OCI-LY1 (cell line): ENCODE measurements around the gene SHROOM3.

Experiments used
- H2AFZ ChIP-seq: fragments of 200-600 bp; sonication (generic), shearing (Covaris generic); 2 replicates; pipeline ENCODE4 v1.6.0; 2014; ENCODE audit warnings: antibody characterized with exemption, mild to moderate bottlenecking, low read length
- H3F3A ChIP-seq: fragments of 200-600 bp; sonication (generic), shearing (Covaris generic); 2 replicates; pipeline ENCODE4 v1.6.0; 2014; ENCODE audit warnings: mild to moderate bottlenecking, antibody characterized with exemption, low read length, moderate library complexity; ENCODE audit not compliant: insufficient read depth
- H3K27ac ChIP-seq: fragments of 200-600 bp; sonication (generic); 2 replicates; pipeline ENCODE4 v1.5.1; 2014; ENCODE audit warnings: low read length, mixed run types, mild to moderate bottlenecking, low read depth; ENCODE audit not compliant: poor library complexity, severe bottlenecking
- H3K27me3 ChIP-seq: fragments of 200-600 bp; sonication (generic); 2 replicates; pipeline ENCODE4 v1.6.0; 2014; ENCODE audit warnings: antibody characterized with exemption, mild to moderate bottlenecking, low read length, moderate library complexity; ENCODE audit not compliant: insufficient read depth
- H3K36me3 ChIP-seq: fragments of 200-600 bp; sonication (generic); 2 replicates; pipeline ENCODE4 v1.6.1; 2014; ENCODE audit warnings: mild to moderate bottlenecking, antibody characterized with exemption, low read length, moderate library complexity, mixed read lengths; ENCODE audit not compliant: insufficient read depth
- H3K4me1 ChIP-seq: fragments of 200-600 bp; sonication (generic); 2 replicates; pipeline ENCODE4 v1.5.1; 2014; ENCODE audit warnings: mild to moderate bottlenecking, low read length, moderate library complexity; ENCODE audit not compliant: insufficient read depth, severe bottlenecking
- H3K4me2 ChIP-seq: fragments of 200-600 bp; sonication (generic), shearing (Covaris generic); 2 replicates; pipeline ENCODE4 v1.6.1; 2014; ENCODE audit warnings: low read length
- H3K4me3 ChIP-seq: fragments of 200-600 bp; sonication (generic); 2 replicates; pipeline ENCODE4 v1.5.1; 2014; ENCODE audit warnings: low read length, low read depth, mild to moderate bottlenecking, mixed read lengths; ENCODE audit not compliant: poor library complexity, severe bottlenecking
- H3K79me2 ChIP-seq: fragments of 200-600 bp; shearing (Covaris generic); 2 replicates; pipeline ENCODE4 v1.6.1; 2016; ENCODE audit warnings: mixed run types, low read length, mixed read lengths; ENCODE audit not compliant: insufficient read depth
- H3K9ac ChIP-seq: fragments of 200-600 bp; sonication (generic), shearing (Covaris generic); 2 replicates; pipeline ENCODE4 v1.6.1; 2014; ENCODE audit warnings: mild to moderate bottlenecking, low read length, mixed read lengths
- H3K9me2 ChIP-seq: fragments of 200-600 bp; sonication (generic), shearing (Covaris generic); 2 replicates; pipeline ENCODE4 v1.6.1; 2014; ENCODE audit warnings: low read depth, mild to moderate bottlenecking, low read length, mixed read lengths
- H3K9me3 ChIP-seq: fragments of 200-600 bp; shearing (Covaris generic); 2 replicates; pipeline ENCODE4 v1.6.1; 2014; ENCODE audit warnings: low read length, mixed read lengths
- H4K20me1 ChIP-seq: fragments of 200-600 bp; sonication (generic), shearing (Covaris generic); 2 replicates; pipeline ENCODE4 v1.6.0; 2016; ENCODE audit warnings: mild to moderate bottlenecking, low read length; ENCODE audit not compliant: insufficient read depth
- EZH2 ChIP-seq: fragments of 200-600 bp; sonication (generic), shearing (Covaris generic); IDR thresholded peaks from 2 replicates; pipeline ENCODE4 v1.8.0; 2017; ENCODE audit warnings: borderline replicate concordance, mixed run types, mild to moderate bottlenecking, antibody characterized with exemption, low read length, moderate library complexity, mixed read lengths
- TF ChIP-seq, protein P1 (sequence below): fragments of 200-600 bp; sonication (generic), shearing (Covaris generic); IDR thresholded peaks from 2 replicates; pipeline ENCODE4 v1.5.1; 2017; ENCODE audit warnings: mild to moderate bottlenecking, antibody characterized with exemption, low read length, moderate library complexity, mixed read lengths

SHROOM3 gene

DNA sequence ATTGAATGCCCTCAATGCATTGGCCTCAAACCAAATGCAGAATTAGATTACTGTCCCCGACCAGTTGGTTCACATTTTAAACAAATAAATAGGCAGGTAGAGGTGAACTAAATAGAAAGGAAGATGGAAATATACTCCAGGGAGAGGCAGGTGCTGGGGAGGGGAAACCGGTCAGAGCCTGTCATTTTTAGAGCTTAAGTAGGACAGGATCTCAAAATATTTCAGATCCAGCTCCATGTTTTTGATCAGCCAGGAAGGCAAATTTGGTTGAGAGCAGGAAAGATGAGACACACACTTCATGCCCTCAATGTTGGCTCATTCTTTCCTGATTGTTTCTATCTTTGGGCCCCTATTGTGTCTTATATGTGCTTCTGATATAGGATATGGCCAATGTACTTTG lies 206.7 kb downstream of the SHROOM3 start:
- H3K9ac ChIP-seq, result no peak overlapping the region
- H3K27me3 ChIP-seq, result no peaks in the 10 kb centered on the region
- no peaks in the 10 kb centered on the region for H3K9me3 ChIP-seq
- H4K20me1 ChIP-seq, result no peaks in the 10 kb centered on the region
- no peaks in the 10 kb centered on the region for H3K9me2 ChIP-seq
- no peaks in the 10 kb centered on the region for H3F3A ChIP-seq
- no peak overlapping the region for H3K4me3 ChIP-seq
- H2AFZ ChIP-seq, result no peak overlapping the region
- H3K27ac ChIP-seq, result no peak overlapping the region
- H3K4me2 ChIP-seq, result no peak overlapping the region
- TF ChIP-seq, protein P1, sequence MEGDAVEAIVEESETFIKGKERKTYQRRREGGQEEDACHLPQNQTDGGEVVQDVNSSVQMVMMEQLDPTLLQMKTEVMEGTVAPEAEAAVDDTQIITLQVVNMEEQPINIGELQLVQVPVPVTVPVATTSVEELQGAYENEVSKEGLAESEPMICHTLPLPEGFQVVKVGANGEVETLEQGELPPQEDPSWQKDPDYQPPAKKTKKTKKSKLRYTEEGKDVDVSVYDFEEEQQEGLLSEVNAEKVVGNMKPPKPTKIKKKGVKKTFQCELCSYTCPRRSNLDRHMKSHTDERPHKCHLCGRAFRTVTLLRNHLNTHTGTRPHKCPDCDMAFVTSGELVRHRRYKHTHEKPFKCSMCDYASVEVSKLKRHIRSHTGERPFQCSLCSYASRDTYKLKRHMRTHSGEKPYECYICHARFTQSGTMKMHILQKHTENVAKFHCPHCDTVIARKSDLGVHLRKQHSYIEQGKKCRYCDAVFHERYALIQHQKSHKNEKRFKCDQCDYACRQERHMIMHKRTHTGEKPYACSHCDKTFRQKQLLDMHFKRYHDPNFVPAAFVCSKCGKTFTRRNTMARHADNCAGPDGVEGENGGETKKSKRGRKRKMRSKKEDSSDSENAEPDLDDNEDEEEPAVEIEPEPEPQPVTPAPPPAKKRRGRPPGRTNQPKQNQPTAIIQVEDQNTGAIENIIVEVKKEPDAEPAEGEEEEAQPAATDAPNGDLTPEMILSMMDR, result no peak
- TF ChIP-seq EZH2, result no peak
- H3K79me2 ChIP-seq, result no peaks in the 10 kb centered on the region
- no peaks in the 10 kb centered on the region for H3K4me1 ChIP-seq
- no peaks in the 10 kb centered on the region for H3K36me3 ChIP-seq

DNA sequence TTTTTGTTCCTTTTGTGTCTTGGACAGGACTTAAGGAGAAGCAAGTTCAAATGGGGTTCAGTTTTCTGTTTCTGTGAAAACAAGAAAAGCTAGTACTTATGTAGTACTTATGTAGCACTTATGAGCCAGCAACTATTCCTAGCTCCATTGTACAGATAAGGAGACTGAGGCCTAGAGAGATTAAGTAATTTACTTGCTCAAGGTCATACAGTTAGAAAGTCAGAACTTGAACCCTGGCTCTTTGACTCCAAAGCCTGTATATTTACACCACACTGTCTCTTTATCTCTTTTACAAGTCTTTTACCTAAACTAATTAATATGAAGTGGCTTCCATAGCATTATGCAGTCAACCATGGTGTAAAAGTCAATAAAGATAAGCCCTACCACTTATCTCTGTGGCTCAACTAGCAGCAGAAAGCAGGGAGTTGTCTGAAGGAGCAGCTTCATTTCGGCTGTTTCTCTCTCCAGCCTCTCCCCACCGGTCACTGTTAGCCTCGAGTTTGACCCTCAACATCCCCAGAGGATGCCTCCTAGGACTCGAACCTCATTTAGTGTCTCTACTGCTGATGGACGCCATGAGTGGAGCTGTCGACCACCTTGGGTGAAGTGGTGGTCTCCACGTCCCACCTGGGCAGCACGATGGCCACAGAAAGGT lies 209.9 kb downstream of the SHROOM3 start:
- H3K9me3 ChIP-seq, result no peaks in the 10 kb centered on the region
- no peaks in the 10 kb centered on the region for H3F3A ChIP-seq
- no peak overlapping the region for H2AFZ ChIP-seq
- H3K9me2 ChIP-seq, result no peaks in the 10 kb centered on the region
- H3K4me3 ChIP-seq, result no peak overlapping the region
- H3K4me2 ChIP-seq, result no peak overlapping the region
- no peaks in the 10 kb centered on the region for H3K36me3 ChIP-seq
- no peaks in the 10 kb centered on the region for H3K79me2 ChIP-seq
- H3K27ac ChIP-seq, result no peak overlapping the region
- no peak overlapping the region for H3K9ac ChIP-seq
- TF ChIP-seq, protein P1, result no peak
- no peak for TF ChIP-seq EZH2
- no peaks in the 10 kb centered on the region for H3K4me1 ChIP-seq
- H4K20me1 ChIP-seq, result no peaks in the 10 kb centered on the region
- no peaks in the 10 kb centered on the region for H3K27me3 ChIP-seq

DNA sequence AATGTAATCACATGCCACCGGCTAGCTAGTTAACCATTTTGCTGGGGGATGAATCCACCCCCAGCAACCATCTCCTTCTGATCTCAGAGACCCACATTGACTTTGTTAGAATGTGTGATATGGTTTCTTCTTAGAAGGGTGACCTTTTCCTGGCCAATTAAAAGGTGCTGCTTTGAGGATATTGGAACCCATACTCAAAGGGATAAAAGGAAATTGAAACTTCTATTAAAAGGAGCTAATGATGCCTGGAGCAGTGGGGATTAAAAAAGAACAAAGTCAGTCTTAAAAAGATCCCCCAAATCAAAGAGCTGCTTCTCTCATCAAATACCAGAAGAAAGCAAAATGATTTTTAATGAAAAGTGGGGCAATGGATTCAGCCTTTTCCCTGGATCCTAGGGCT lies 214.1 kb downstream of the SHROOM3 start:
- H3K27me3 ChIP-seq, result no peaks in the 10 kb centered on the region
- H3K27ac ChIP-seq, result no peak overlapping the region
- no peaks in the 10 kb centered on the region for H3K9me2 ChIP-seq
- TF ChIP-seq EZH2, result no peak
- TF ChIP-seq, protein P1, result no peak
- no peak overlapping the region for H3K4me3 ChIP-seq
- H3F3A ChIP-seq, result no peaks in the 10 kb centered on the region
- H4K20me1 ChIP-seq, result no peaks in the 10 kb centered on the region
- H3K79me2 ChIP-seq, result no peaks in the 10 kb centered on the region
- no peaks in the 10 kb centered on the region for H3K36me3 ChIP-seq
- H3K4me1 ChIP-seq, result no peaks in the 10 kb centered on the region
- no peak overlapping the region for H3K9ac ChIP-seq
- H3K9me3 ChIP-seq, result no peaks in the 10 kb centered on the region
- H2AFZ ChIP-seq, result no peak overlapping the region
- no peak overlapping the region for H3K4me2 ChIP-seq
